GM21526 (cell line): Measurements from ENCODE around the gene BMP3.
A peak's percentile ranks its signal among the peaks of the same experiment; 100 is the strongest.
"Not testable (repeated sequence)": the region's sequence is repeated elsewhere in the genome, so short reads cannot be mapped to it uniquely, and the experiment has no call there.

Source experiments
- ATAC-seq: cut with Tn5 transposase; IDR thresholded peaks from one replicate; pipeline ENCODE4 v1.9.1; 2021; ENCODE audit warnings: moderate library complexity; ENCODE audit not compliant: unreplicated experiment, low FRiP score

The BMP3 gene, protein sequence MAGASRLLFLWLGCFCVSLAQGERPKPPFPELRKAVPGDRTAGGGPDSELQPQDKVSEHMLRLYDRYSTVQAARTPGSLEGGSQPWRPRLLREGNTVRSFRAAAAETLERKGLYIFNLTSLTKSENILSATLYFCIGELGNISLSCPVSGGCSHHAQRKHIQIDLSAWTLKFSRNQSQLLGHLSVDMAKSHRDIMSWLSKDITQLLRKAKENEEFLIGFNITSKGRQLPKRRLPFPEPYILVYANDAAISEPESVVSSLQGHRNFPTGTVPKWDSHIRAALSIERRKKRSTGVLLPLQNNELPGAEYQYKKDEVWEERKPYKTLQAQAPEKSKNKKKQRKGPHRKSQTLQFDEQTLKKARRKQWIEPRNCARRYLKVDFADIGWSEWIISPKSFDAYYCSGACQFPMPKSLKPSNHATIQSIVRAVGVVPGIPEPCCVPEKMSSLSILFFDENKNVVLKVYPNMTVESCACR

GRCh38 chr4:81030061-81030980 is at the start of gene BMP3:
TSS of gene BMP3 (plus strand) at chr4:81030708. CDS start at chr4:81031285, 577 bp downstream.
- ATAC-seq = no peak

DNA sequence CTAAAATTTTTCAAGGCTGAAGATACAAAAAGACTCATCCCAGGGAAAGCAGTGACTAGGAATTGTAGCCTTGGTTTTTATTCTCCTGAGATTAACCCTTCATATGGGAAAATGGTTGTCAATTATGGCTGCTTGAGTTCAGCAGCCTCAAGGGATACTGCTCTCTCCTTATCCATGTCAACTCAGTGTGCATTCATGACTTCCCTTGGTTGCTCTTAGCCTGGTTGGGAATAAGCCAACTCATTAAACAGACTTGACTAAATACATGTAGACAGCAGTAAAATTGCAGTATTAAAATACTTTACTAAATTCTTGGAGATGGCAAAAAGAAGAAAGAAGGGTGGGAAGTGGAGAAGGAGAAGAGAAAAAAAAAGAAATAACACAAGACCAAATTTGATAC is 44.5 kb upstream of the BMP3 start:
- no peak for ATAC-seq

DNA sequence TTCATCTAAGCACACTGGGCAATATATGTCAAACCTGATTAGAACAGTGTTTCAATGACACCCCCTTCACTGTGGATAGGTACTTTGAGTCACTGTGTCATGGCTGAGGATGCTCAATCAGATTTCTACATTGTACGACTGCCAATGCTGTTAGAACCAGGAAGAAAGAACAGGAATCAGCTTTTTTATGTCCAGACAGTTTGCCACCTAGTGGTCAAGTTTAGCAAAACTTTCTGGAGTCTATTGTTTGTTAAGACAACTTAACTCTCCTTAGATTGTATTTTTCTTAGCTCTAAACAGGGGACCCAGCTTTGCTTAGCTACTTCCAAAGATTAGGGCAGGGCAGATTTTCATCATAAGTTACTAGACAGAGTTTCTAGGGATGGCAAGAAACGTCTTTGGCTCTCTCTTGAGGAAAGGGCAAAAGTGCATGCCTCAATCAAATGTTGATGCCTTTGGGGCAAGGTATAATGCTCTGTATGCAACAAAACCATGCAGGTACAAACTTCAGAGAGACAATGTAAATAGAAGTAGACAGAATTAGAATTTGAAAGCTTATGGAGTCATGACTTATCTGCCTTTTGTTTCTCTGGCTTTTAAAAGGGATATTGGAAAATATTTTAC is 40.5 kb upstream of the BMP3 start:
- no peak for ATAC-seq

GRCh38 chr4:80990851-80991250 is 39.7 kb upstream of the BMP3 start:
- no peak for ATAC-seq

- no peak for ATAC-seq
Observed at GRCh38 chr4:80999943-81000342, 30.6 kb upstream of the BMP3 start.

DNA sequence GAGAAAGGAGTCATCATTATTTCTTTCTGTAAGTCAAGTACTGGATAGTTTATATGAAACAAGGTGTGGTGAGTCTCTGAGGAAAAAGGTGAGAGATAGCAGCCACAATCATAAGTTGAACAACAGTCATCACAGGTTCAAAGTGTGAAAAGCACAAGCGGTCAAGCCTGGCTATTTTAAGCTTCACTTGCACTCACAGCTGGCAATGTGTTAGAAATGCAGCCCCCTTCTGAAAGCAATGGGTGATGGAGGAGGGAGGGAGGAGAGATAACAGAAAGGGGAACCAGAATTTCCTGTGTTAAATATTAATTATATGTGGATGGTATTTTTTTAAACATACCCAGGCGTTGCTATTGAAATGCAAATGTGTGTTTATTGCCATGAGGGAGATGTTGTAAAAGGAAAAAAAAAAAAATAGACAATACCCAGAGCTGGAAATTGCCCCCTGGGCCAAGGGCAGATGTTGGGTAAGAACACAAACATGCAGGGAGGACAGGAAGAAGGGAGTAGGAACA is 26.9 kb upstream of the BMP3 start:
- ATAC-seq = peak; percentile 80

- ATAC-seq = no peak
Observed at GRCh38 chr4:81007417-81007816, 23.1 kb upstream of the BMP3 start.

DNA sequence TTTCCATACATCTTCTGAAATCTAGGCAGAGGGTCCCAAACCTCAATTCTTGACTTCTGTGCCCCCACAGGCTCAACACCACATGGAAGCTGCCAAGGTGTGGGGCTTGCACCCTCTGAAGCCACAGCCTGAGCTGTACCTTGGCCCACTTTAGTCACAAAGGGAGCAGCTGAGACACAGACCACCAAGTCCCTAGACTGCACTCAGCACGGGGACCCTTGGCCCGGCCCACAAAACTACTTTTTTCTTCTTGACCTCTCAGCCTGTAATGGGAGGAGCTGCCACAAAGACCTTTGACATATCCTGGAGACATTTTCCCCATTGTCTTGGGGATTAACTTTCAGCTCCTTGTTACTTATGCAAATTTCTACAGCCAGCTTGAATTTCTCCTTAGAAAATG is 13.9 kb upstream of the BMP3 start:
- ATAC-seq = not testable (repeated sequence)

GRCh38 chr4:81019006-81019405 is 11.5 kb upstream of the BMP3 start:
- ATAC-seq = no peak

GRCh38 chr4:81021142-81021944 is 9.2 kb upstream of the BMP3 start:
- ATAC-seq = no peak

GRCh38 chr4:81021981-81022380 is 8.5 kb upstream of the BMP3 start:
- no peak for ATAC-seq

DNA sequence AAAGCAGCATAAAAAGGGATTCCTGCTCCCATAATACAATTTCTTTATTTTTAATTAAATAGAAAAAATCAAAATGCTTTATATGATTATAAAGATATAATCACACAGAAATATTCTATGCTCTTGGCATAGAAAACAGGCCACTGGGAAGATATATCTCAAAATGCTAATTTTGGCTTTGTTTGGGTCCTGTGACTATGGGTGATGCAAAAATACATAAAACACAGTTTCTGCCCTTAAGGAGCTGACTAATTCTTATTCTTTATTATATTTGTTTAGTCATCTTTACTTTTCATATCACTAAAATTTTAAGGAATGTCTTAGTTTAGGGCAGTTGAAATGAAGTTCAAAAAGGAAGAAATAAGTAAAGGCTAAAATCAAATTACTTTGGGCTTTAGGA is 7.0 kb upstream of the BMP3 start:
- ATAC-seq = no peak

GRCh38 chr4:81030981-81031791 is 678 bp downstream of the BMP3 start:
- ATAC-seq = no peak

GRCh38 chr4:81031796-81032551 is 1.5 kb downstream of the BMP3 start:
- no peak for ATAC-seq

- no peak for ATAC-seq
Observed at GRCh38 chr4:81032771-81033684, 2.5 kb downstream of the BMP3 start.

DNA sequence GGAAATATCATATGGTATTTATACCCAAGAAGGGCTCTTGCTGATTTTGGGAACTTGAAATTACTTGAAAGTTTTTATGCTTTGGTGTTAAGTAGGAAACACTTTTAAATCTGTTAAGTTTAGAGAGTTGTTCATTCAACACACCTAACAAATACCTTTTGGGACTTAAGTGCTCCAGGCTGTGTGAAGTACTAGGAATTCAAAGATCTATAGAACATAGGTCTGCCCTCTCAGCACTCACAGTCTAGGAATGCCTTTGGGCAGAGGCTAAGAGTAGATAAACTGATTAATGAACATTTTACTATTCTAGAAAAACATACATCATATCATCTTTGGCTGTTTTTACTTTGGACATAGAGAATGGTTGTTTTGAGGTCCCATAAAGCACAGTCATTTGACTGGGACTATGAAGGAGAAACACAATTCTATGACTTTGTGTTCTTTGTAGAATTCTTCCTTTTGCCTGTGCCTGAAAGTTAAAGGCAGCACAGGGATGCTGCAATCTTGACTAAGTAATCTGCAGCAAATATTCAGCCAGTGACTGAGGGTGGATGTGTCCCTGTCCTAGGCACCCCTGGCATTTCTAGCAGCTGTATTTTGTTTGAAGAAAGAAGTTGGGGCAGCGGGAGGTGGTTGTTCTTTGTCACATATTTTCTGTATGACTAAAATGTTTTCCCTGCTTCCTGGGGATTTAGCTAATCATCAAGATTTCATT is 8.3 kb downstream of the BMP3 start:
- no peak for ATAC-seq
